GM18867 (cell line): ENCODE measurements around the gene TP53RK.
"Not testable (repeated sequence)": the region's sequence is repeated elsewhere in the genome, so short reads cannot be mapped to it uniquely, and the experiment has no call there.

Source experiments
- ATAC-seq: cut with Tn5 transposase; IDR thresholded peaks from one replicate; pipeline ENCODE4 v1.9.1; 2021; ENCODE audit warnings: mild to moderate bottlenecking, moderate library complexity; ENCODE audit not compliant: unreplicated experiment

TP53RK gene

DNA sequence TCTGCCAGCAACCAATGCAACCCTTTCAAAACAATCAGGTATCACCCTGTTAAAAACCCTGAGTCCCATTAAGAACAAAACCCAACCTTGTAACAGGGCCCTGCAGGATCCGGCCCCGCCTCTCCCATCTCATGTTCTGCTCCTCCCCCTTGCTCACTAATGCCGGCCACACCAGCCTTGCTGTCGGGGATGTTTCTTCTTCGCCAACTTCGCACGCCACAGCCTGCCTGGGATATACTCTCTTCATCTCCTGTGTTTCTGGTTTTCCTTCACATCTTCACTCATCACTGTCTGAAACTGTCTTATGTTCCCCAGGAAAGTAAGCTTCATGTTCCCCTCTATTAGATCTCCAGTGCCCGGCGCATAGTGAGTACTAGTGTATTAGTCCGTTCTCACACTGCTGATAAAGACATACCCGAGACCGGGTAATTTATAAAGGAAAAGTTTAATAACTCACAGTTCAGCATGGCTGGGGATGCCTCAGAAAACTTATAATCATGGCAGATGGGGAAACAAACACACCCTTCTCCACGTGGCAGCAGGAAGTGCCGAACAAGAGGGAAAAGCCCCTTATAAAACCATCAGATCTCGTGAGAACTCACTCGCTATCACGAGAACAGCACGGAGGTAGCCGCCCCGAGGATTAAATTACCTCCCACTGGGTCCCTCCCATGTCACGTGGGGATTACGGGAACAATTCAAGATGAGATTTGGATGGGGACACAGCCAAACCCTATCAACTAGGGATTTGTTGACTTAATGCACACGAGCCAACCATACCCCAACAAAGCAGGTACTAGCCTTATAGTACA lies 5.1 kb downstream of the TP53RK start:
- ATAC-seq = no peak

DNA sequence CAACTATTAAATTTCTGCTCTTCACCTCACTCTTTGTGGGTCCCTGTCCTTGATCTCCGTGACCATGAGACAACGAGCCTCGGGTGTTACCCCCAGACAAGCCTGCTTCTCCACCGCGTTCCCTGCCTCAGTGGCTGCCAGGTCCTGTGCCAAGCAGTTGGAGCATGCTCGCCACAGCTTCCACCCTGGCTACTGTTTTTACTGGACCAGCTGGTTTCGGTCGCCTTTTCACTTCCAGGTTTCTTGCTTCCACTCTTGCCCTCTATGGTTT lies 5.6 kb downstream of the TP53RK start:
- ATAC-seq = no peak

DNA sequence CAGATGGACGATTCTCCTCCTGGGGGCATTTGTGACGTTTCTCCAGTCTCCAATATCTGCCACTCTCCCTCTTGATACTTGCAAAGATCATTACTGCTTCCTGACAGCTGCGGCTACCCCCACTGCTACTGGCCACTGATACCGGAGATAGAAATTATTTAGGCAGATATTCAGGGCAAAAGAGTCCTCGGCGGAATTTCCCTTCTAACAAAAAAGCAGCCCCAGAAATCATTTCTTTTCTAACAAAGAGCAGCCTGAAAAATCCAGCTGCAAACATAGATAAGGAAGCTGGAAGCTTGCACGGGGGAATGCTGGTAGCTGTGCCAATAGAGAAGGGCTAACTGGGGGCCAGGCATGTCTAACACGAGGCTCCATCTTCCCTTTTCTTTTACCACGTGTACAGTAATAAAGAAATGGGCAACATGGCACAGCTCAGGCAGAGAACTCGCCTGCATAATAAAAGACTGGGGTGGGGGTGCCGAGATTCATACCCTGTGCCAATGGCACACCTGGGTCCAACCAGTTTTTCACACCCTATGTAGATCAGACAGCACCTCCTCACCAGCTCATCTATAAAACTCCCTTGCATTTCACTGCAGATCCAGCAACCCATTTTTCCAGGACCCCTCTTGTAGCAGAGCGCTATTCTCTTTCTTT lies 6.1 kb downstream of the TP53RK start:
- no peak for ATAC-seq

DNA sequence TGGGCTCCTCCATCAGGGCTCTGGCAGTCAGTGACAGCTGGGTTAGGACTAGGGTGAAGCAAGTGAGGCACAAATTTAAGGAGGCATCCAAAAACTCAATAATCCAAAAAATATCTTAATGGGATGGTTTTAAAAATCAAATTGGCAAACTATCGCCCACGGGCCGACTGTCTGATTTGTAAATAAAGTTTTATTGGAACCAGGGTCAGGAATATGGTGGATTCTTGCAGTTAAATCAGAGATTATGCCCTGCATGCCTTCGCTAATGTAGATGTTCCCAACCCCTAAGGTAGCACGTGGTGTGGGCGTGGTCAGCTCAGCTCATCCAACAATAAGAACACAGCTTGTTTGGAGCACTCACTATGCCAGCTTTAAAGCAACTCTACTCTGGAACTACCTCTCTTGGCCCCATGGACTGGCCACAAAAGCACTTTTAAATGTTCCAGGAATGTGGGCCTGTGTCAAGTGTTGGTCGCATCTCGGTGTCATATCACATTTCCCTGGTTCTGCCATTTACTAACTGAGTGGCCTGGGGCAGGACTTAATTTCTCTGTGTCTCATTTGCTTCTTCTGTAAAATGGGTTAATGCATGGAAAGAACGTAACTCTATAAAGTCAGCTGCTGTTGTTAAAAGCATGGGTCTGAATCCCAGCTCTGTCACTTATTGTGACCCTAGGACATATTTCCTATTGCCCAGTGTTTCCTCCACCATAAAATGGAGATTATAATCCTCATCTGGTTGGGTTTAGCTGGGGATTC lies 7.0 kb downstream of the TP53RK start:
- ATAC-seq = no peak

DNA sequence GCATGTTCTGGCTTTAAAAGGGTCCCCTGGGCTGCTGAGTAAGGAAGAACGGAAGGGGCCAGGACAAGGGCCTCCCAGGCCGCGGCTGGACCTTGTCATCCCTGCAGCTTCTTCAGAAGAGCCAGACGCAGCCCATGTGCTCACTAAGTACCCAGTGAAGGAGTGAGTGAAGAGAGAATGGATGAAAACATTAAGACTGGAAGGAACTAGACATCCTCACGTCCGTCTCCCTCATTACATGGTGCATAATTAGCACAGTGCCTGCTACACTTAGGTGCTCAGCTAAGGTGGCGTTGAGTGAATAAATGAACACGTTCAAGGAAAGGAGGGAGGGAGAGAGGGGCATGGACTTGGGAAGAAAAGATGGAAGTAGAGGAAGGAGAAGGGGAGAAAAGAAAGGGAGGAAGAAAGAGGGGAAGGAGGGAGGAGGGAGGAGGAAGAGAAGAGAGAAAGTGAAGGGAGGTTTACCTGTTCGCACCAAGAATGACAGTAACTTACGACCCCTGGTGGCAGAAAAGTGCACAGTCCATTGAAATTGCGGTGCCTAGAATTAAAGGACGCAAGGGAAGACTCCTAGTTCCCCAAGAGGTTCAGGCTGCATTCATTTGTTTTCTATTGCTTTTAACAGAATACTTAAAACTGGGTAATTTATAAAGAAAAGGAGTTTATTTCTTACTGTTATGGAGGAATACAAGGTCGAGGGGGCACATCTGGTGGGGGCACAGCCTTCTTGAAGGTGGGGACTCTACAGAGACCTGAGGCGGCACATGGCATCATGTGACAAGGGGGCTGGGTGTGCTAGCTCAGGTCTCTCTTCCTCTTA lies 8.0 kb downstream of the TP53RK start:
- ATAC-seq = no peak

DNA sequence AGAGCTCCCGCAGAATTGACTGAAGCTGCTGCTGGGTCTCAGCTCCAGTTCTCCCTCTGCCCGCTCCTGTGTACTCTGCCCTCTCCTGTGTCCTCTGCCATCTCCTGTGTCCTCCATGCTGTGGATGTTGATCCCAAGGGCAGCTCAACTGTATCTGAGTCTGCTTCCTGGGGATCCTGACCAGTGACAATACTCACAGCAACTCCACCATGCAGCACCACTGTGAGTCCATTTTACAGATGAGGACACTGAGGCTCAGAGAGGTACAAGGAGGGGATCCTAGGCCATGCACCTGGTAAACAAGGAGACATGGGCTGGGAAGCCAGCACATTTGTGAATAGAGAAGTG lies 8.6 kb downstream of the TP53RK start:
- no peak for ATAC-seq

DNA sequence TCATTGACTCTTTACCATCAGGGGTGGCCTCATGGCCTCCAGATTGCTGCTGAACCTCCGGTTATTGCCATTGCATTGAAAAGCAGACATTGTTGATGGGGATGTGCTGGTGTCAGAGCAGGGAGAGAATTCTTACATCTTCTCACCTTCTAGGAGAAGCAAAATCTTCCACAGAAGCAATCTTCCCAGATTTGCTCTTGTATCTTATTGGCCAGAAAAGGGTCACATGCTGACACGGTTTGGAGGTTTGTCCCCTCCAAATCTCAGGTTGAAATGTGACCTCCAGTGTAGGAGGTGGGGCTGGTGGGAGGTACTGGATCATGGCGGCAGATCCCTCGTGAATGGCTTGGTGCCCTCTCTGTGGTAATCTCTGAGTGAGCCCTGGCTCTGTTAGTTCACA lies 10.7 kb downstream of the TP53RK start:
- ATAC-seq = no peak

DNA sequence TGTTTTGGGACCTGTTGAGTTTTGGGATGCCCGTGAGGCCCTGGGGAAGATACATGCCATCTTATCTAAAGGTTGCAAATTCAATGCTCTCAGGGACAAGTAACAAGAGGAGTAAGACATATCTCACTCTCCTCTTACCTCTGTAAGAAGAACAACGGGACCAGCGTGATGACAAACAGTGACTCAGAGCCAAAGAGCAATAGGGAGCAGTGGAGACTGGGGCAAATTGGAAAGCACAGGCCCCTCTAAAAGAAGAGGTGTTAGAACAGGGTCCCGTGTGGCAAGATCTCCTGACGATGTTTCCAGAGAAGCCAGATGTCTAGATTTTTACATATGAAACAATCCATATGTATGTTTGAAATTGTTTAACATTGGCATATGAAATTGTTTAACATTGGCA lies 11.6 kb downstream of the TP53RK start:
- ATAC-seq = no peak

DNA sequence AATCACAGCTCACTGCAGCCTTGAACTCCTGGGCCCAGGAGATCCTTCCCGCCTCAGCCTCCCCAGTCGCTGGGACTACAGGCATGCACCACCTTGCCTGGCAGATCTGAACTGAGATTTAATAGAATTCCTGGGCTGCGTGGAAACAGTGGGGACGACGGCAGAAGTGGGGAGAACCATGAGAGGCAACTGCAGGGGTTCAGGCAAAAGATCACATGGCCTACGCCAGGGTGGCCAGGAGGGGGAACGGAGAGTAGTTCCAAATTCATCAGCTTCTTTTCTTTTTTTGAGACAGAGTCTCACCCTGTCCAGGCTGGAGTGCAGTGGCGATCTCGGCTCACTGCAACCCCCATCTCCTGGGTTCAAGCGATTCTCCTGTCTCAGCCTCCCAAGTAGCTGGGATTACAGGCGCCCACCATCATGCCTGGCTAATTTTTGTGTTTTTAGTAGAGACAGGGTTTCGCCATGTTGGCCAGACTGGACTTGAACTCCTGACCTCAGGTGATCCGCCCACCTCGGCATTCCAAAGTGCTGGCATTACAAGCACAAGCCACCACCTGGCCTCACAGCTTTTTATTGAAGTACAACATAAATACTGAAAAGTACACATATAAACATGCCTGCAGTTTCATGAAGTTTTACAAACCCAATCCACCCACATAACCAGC lies 12.5 kb downstream of the TP53RK start:
- ATAC-seq = not testable (repeated sequence)

DNA sequence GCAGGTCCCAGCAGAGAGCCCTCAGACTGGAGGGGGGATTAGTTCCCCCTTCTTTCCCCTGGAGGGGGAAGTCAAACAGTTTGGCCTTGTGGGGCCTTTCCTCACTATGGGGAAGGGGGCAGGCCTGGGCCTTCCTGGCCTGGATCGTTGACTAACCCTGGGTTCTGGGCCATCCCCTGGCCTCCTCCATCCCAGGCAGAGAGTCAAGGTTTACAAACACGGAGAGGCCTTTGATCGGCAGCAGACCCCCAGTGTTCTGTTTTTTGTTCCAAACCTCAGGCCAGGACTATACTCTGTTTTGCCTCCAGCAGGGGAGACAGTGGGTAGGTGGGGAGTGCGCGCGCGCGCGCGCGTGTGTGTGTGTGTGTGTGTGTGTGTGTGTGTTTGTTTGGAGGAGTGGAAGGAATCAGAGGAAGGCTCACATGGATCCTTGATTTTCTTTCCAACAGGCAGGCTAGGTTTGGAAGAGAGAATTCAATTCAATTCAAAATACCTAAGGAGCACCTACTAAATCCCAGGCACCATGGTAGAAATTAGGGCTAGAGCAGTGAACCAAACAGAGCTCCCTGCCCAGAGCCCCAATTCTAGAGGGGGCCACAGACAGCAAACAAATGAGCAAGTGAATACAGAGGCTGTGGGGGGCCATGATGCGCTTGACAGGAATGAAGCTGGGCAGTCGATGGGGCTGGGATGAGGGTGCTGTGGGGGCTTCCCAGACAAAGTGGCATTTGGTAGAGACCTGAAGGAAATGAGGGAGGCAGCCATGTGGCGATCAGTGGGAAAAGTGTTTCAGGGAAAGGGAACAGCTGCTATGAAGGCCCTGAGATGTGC lies 14.8 kb downstream of the TP53RK start:
- no peak for ATAC-seq

DNA sequence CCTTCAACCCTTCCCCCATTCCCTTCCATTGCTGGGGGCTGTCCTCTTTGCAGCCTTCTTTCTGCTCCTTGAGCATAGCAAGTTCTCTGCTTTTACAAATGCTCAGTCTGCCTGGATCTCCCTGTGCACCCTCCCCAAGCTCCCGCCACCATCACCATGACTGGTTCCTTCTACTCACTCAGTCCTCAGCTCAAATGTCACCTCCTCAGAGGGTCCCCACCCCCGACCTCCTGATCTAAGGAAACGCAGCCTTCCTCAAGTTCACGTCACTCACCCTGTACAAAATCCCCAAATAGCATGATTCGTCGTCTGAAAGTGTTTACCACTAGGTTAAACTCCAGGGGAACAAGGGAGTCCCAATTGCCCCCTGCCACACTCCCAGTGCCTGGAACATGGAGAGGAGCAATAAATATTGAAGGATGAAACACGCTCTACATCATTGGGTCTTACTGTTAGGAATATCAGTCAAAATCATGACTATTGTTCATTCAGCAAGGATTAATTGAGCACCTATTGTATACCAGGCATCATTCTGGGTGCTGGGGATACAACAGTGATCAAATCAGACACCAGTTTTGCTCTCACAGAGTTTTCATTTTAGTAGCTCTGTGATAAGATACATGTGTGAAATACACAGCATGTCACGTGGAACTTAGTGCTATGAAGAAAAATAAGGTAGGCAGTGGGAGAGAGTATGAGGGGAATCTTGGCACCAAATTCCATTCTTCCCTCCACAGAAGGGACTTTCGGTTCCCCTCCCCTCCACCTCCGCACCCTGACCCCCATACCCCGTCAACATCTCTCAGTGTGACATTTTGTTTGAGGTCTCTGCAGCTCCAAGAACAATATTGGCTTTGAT lies 15.6 kb downstream of the TP53RK start:
- no peak for ATAC-seq

DNA sequence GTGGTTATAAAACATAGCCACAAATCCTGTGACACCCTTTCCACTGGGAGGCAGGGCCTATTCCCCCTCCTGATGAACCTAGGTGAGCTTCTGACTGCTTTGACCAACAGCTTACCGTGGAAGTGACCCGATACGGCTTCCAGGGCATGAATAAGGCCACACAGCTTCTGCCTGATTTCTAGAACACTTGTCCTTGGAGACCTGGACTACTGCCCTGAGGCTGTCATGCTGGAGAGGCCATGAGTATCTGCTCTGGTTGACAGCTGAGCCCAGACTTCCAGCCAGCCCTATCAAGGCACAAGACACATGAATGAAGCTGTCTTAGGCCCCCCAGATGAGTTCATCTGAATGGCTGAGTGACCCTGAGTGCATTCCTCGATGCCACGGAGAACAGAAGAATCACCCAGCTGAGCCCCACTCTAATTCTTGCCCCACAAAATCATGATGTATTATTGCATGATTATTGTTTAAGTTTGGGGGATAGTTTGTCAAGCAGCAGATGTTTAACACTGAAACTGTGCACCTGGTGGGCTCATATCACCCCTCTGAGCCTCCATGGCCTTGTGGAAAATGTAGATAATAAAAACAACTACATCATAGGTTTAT lies 16.6 kb downstream of the TP53RK start:
- ATAC-seq = no peak

DNA sequence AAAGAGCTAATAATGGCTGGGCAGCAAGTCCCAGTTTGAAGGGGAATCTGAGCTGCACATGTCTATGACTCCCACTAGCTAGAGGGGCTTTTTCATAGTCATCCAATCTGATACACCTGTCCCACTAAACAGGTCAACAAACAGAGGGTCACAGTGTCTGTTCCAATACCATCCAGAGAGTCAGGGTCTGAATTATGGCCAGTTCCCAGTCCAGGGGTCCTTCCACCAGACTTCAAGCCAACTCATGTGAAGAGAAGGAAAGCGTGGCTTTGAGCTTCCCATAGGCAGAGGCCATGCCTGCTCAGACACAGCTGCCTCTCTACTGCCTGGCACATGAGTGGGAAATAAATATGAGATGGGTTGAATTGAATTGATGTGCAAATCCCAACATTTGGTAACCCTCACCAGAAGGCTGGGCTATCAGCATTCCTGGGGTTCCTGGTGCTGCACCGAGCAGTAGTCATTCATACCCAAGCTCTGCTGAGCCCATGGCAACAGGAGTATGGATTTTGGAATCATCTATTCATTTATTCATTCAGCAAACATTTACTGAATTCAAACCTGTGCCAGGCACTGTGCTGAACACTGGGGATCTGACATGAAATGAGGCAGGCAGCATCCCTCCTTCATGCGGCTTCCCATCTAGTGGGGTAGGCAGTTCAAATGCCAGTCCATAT lies 17.2 kb downstream of the TP53RK start:
- ATAC-seq = no peak

DNA sequence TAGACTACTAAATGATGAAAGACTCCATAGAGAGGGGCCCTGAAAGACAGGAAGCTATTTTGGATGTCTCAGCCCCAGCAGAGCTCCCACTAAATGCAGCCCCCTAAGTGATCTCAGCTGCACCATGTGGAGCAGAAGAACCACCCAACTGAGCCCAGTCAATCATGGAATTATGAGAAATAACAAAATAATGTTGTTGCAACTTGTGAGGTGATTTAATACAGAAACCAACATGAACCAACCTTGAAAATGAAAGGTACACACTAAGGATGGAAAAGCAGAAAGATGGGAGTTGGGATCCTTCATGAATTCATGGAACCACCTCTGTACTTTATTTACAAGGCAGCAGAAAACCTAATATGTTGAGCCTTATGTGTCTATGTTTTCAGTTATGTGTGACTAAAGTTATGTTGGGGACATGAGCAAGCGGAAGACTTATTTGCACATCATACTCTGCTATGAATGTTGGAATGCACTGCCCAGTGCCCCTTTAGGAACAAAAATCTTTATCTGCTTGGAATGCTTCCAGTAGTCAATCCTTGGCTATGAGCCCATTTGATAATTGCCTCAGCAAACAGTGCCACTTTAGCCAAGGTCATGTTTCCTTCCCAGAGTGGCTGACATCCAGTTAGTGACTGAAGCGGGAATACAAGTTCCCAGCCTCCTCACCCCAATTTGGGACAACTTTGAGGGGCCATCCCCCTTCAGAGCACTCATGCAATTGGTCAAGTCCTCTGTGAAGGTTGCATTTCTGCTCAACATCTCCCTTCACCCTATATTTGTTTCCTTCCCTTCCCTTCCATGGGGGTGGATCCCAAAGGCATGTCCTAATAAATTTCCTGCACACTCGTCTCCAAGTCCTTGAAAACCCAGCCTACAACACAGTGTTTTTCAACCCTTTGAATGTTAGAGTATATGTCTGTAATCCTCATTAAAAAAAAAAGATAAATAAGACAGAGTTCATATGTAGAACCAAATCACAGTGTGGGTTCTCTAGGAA lies 18.4 kb downstream of the TP53RK start:
- ATAC-seq = no peak

DNA sequence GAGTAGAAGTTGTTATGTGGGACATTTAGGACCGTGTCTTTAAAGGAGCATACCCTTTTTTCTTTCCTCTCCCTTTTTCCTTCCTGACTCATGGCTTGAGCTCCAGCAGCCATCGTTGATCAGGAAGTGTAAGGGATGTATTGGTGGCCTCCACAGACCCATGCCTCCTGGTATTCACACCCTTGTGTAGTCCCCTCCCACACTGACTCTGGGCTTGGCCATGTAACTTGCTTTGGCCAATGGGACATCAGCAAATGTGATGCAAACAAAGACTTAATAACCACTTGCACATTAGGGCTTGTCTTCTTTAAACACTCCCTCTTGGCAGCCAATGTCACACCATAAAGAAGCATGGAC lies 19.0 kb downstream of the TP53RK start:
- ATAC-seq = no peak

DNA sequence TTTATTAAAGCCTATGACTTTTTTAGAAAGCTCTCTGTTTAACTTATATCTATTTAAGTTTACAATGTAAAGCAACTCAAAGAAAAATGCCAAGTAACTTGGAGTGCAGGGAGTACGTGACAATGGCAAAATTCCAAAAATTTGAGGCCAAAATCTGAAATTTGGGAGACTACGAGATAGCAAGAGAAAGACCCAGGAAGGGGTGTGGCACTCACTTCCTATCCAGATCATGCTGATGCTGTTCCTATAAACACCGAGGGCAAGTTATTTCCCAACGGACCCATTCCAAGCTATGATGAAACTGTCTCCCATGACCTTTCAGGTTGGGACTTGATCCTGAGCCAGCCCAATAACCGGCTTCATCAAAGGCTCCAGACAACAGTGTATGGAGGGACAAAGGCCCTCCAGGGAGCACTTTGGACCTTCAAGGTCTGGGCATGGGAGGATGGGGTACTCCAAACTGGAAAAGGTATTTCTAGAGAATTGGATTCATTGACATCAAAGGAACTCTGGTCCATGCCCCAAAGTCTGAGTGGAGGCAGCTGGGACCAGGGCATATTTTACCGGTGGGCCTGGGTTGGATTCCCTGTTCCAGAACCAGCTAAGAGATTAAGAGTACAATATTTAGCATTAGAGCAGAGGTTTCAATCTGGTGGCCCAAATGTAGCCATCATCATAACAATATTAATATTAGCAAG lies 22.3 kb downstream of the TP53RK start:
- ATAC-seq = no peak
